ENCODE data around the gene PAM16.

Gene PAM16

GRCh38 chr16:4342866-4343744 is 8.0 kb downstream of the PAM16 start:
- TF ChIP-seq CTCF (IDR thresholded peaks at IDR 0.05; ENCODE audit: low read depth, low read length, missing control alignments), result no peak
- H3K4me3 ChIP-seq (replicated peaks; ENCODE audit: low read depth, low read length), result no peak overlapping the region
- DNase-seq (ENCODE audit: extremely low read depth, low read depth), result no peak

GRCh38 chr16:4341250-4341649 is 9.9 kb downstream of the PAM16 start:
- no peak for DNase-seq (ENCODE audit: extremely low read depth, low read depth)
- TF ChIP-seq CTCF (IDR thresholded peaks at IDR 0.05; ENCODE audit: low read depth, low read length, missing control alignments), result no peak
- no peak overlapping the region for H3K4me3 ChIP-seq (replicated peaks; ENCODE audit: low read depth, low read length)

GRCh38 chr16:4340443-4340842 is 10.7 kb downstream of the PAM16 start:
- no peak for TF ChIP-seq CTCF (IDR thresholded peaks at IDR 0.05; ENCODE audit: low read depth, low read length, missing control alignments)
- no peak for DNase-seq (ENCODE audit: extremely low read depth, low read depth)
- no peak overlapping the region for H3K4me3 ChIP-seq (replicated peaks; ENCODE audit: low read depth, low read length)

GRCh38 chr16:4339909-4340308 is 11.2 kb downstream of the PAM16 start:
- no peak for TF ChIP-seq CTCF (IDR thresholded peaks at IDR 0.05; ENCODE audit: low read depth, low read length, missing control alignments)
- no peak for DNase-seq (ENCODE audit: extremely low read depth, low read depth)
- no peak overlapping the region for H3K4me3 ChIP-seq (replicated peaks; ENCODE audit: low read depth, low read length)

- no peak for TF ChIP-seq CTCF (IDR thresholded peaks at IDR 0.05; ENCODE audit: low read depth, low read length, missing control alignments)
- H3K4me3 ChIP-seq (replicated peaks; ENCODE audit: low read depth, low read length), result no peak overlapping the region
- DNase-seq (ENCODE audit: extremely low read depth, low read depth), result no peak
Measured at GRCh38 chr16:4339455-4339854, 11.7 kb downstream of the PAM16 start.

- no peak for DNase-seq (ENCODE audit: extremely low read depth, low read depth)
- no peak overlapping the region for H3K4me3 ChIP-seq (replicated peaks; ENCODE audit: low read depth, low read length)
- TF ChIP-seq CTCF (IDR thresholded peaks at IDR 0.05; ENCODE audit: low read depth, low read length, missing control alignments), result no peak
Measured at GRCh38 chr16:4338712-4339299, 12.3 kb downstream of the PAM16 start.
